Body of pancreas (tissue), 4 donors: ENCODE data around the gene TXNDC5.

ENCODE experiments used
- CTCF ChIP-seq, 7 experiments: fragments of 450-650 bp in 4 of 7; fragments of 200-600 bp in 3 of 7; sonication (generic) in 3 of 7; IDR thresholded peaks; one replicate each; pipeline ENCODE4 v1.5.1; 2016 to 2019; ENCODE audit warnings: antibody characterized with exemption in 7 of 7
- POLR2A ChIP-seq, 3 donors: fragments of 450-650 bp; IDR thresholded peaks; one replicate each; pipeline ENCODE4 v1.6.1; 2016; ENCODE audit warnings: antibody characterized with exemption in 3 of 3, mild to moderate bottlenecking in 2 of 3

GRCh38 chr6:7902221-7902620 is 8.4 kb downstream of the TXNDC5 start:
- no peak for TF ChIP-seq CTCF (IDR thresholded peaks at IDR 0.05)
- TF ChIP-seq POLR2A (IDR thresholded peaks at IDR 0.05) = no peak
